ENCODE results near the gene SCFD2.
A peak's percentile ranks its signal among the peaks of the same experiment; 100 is the strongest.

SCFD2 gene

GRCh38 chr4:52926196-52926974 lies 439.5 kb downstream of the SCFD2 start:
- DNase-seq (ENCODE audit: low spot score), result no peak

GRCh38 chr4:52925531-52925968 lies 440.3 kb downstream of the SCFD2 start:
- no peak for DNase-seq (ENCODE audit: low spot score)

GRCh38 chr4:52919461-52919860 lies 446.4 kb downstream of the SCFD2 start:
- DNase-seq (ENCODE audit: low spot score), result no peak

GRCh38 chr4:52917817-52918216 lies 448.0 kb downstream of the SCFD2 start:
- no peak for DNase-seq (ENCODE audit: low spot score)

GRCh38 chr4:52915730-52916300 lies 450.0 kb downstream of the SCFD2 start:
- DNase-seq (ENCODE audit: low spot score), result no peak

GRCh38 chr4:52915191-52915590 lies 450.7 kb downstream of the SCFD2 start:
- DNase-seq (ENCODE audit: low spot score), result no peak

- no peak for DNase-seq (ENCODE audit: low spot score)
Measured at GRCh38 chr4:52914051-52914605, 451.7 kb downstream of the SCFD2 start.

- DNase-seq (ENCODE audit: low spot score), result no peak
Measured at GRCh38 chr4:52912608-52913007, 453.3 kb downstream of the SCFD2 start.

- peak; percentile 53 for DNase-seq (ENCODE audit: low spot score)
Measured at GRCh38 chr4:52911684-52912294, 454.1 kb downstream of the SCFD2 start.

GRCh38 chr4:52910115-52910514 lies 455.7 kb downstream of the SCFD2 start:
- DNase-seq (ENCODE audit: low spot score), result no peak

GRCh38 chr4:52907510-52907909 lies 458.4 kb downstream of the SCFD2 start:
- no peak for DNase-seq (ENCODE audit: low spot score)

GRCh38 chr4:52904421-52904820 lies 461.4 kb downstream of the SCFD2 start:
- no peak for DNase-seq (ENCODE audit: low spot score)

GRCh38 chr4:52903273-52903672 lies 462.6 kb downstream of the SCFD2 start:
- no peak for DNase-seq (ENCODE audit: low spot score)

- DNase-seq (ENCODE audit: low spot score), result no peak
Measured at GRCh38 chr4:52894443-52894842, 471.4 kb downstream of the SCFD2 start.

GRCh38 chr4:52892880-52893279 lies 473.0 kb downstream of the SCFD2 start:
- DNase-seq (ENCODE audit: low spot score), result no peak

- no peak for DNase-seq (ENCODE audit: low spot score)
Measured at GRCh38 chr4:52891743-52892142, 474.1 kb downstream of the SCFD2 start.

GRCh38 chr4:52890521-52890791 lies 475.4 kb downstream of the SCFD2 start:
- DNase-seq (ENCODE audit: low spot score), result no peak

GRCh38 chr4:52889778-52890520 lies 475.9 kb downstream of the SCFD2 start:
- DNase-seq (ENCODE audit: low spot score), result no peak

GRCh38 chr4:52889354-52889753 lies 476.5 kb downstream of the SCFD2 start:
- no peak for DNase-seq (ENCODE audit: low spot score)

GRCh38 chr4:52884994-52885393 lies 480.9 kb downstream of the SCFD2 start:
- no peak for DNase-seq (ENCODE audit: low spot score)

GRCh38 chr4:52883707-52884669 lies 481.9 kb downstream of the SCFD2 start:
- DNase-seq (ENCODE audit: low spot score), result no peak

Data from hematopoietic multipotent progenitor cell treated with erythropoietin and hydrocortisone succinate and interleukin-3 and kit ligand, for 15 days (in vitro differentiated cells).